Skeletal muscle satellite cell (primary cell): ENCODE results near the gene TRAPPC14. TPM values are rescaled to one million over a fixed set of nuclear protein-coding genes. Genes with fewer than 3 reads are reported as not detected.
"Not testable (repeated sequence)": the region's sequence is repeated elsewhere in the genome, so short reads cannot be mapped to it uniquely, and the experiment has no call there.

Experiments
- H3K27me3 ChIP-seq: 2 replicates; pipeline ENCODE4 v1.7.0; 2013; ENCODE audit warnings: low read length; ENCODE audit not compliant: control insufficient read depth, insufficient read depth
- H3K36me3 ChIP-seq: 2 replicates; pipeline ENCODE4 v1.7.0; 2013; ENCODE audit warnings: mild to moderate bottlenecking, control low read depth, low read length; ENCODE audit not compliant: insufficient read depth
- H3K4me1 ChIP-seq: 2 replicates; pipeline ENCODE4 v1.7.0; 2013; ENCODE audit warnings: low read length; ENCODE audit not compliant: control insufficient read depth, insufficient read depth
- H3K4me2 ChIP-seq: 2 replicates; pipeline ENCODE4 v1.7.0; 2013; ENCODE audit warnings: mild to moderate bottlenecking, low read length
- H3K4me3 ChIP-seq: 2 replicates; pipeline ENCODE4 v1.7.0; 2013; ENCODE audit warnings: low read length
- H3K9ac ChIP-seq: 2 replicates; pipeline ENCODE4 v1.7.0; 2013; ENCODE audit warnings: mild to moderate bottlenecking, low read depth, low read length, moderate library complexity
- H3K9me3 ChIP-seq: replicated peaks from 2 replicates; pipeline ENCODE4 v1.7.0; 2013; ENCODE audit warnings: mild to moderate bottlenecking, control low read depth, low read length
- total RNA-seq: library from RNA; depleted of rRNA; stranded (reverse); fragments of >200 nt; gene quantifications from 2 replicates; pipeline ENCODE4 v1.2.3, GENCODE V29; 2012; rRNA removed

Gene TRAPPC14, protein sequence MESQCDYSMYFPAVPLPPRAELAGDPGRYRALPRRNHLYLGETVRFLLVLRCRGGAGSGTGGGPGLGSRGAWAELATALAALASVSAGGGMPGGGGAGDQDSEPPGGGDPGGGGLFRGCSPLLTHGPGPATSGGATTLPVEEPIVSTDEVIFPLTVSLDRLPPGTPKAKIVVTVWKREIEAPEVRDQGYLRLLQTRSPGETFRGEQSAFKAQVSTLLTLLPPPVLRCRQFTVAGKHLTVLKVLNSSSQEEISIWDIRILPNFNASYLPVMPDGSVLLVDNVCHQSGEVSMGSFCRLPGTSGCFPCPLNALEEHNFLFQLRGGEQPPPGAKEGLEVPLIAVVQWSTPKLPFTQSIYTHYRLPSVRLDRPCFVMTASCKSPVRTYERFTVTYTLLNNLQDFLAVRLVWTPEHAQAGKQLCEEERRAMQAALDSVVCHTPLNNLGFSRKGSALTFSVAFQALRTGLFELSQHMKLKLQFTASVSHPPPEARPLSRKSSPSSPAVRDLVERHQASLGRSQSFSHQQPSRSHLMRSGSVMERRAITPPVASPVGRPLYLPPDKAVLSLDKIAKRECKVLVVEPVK
- total RNA-seq, result 6.8 and 8.5 TPM in 2 replicates

DNA sequence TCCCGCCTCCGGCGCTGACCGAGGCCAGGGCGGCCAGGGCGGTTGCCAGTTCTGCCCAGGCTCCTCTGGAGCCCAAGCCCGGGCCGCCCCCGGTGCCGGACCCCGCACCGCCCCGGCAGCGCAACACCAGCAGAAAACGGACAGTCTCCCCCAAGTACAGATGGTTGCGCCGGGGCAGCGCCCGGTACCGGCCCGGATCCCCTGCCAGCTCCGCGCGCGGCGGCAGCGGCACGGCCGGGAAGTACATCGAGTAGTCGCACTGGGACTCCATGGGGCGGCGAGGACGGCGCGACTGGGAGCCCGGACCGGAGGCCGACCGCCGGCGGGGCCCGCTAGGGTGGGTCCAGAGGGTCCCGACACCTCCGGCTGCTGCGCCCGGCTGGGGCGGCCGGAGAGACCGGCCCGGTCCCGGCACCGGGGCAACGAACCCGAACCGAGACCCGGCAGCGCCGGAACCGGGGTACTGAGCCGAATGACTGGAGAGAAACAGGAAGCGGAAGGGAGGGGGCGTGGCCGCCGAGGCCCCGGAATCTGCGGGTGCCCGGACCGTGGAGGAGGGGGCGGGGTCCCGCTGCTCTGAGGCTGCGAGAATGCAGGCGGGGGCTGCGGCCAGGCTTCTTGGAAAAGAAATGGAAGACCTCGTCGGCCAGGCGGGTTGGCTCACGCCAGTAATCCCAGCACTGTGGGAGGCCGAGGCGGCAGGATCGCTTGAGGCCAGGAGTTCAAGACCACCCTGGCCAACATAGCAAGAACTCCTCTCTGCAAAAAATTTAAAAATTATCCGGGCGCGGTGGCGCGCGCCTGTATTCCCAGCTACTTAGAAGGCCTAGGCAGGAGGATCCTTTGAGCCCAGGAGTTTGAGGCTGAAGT, at the start of gene TRAPPC14:
TRAPPC14 (minus strand) TSS at position 495 of the 870 bp plus-strand sequence; CDS start at position 271, 224 bp downstream.
- Histone ChIP-seq H3K4me3 (peak within 1 kb of the TSS; percentile 99), H3K4me2 (peak within 1 kb of the TSS; percentile 92), H3K9ac (peak within 1 kb of the TSS; percentile 95), H3K4me1 (peaks cover 17% of the 10 kb centered on the region), H3K36me3 (peaks cover 35% of the 10 kb centered on the region), H3K9me3 (no peaks in the 10 kb centered on the region), H3K27me3 (no peaks in the 10 kb centered on the region)

DNA sequence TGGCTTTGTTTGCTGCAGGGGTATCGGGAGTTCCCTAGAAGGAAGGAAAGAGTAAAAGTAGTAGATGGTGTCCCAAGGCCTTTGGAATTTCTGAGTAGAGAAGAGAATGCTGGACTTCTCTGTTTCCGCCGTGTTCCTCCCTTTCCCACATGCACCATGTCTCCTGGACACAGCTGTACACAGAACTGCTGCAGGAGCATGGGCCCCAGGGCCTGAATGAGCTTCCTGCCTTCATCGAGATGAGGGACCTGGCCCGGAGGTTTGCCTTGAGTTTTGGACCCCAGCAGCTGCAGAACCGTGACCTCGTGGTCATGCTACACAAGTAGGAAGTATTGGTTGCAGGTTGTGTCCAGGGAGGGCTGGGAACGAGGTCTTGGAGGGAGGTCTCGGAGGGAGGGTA, 45.9 kb upstream of the TRAPPC14 start:
- H3K9me3 ChIP-seq, result no peaks in the 10 kb centered on the region
- H3K27me3 ChIP-seq, result peaks cover 37% of the 10 kb centered on the region
- H3K4me3 ChIP-seq, result no peak overlapping the region
- no peaks in the 10 kb centered on the region for H3K36me3 ChIP-seq
- no peaks in the 10 kb centered on the region for H3K4me1 ChIP-seq
- no peak overlapping the region for H3K9ac ChIP-seq
- H3K4me2 ChIP-seq, result no peak overlapping the region

DNA sequence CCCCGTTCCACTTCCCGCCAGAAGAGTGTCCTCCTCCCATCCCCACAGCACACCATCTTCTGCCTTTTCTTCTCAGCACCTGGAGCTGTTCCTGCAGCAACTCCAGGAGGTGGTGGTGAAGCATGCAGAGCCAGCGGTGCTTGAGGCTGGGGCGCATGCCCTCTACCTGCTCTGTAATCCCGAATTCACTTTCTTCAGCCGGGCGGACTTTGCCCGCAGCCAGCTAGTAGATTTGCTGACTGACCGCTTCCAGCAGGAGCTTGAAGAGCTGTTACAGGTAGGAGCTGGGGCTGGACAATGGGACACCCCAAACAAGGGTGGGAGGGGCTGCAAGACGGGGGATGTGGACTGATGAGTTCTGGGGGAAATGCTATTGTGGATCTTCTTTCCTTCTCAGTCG, 42.2 kb upstream of the TRAPPC14 start:
- Histone ChIP-seq H3K4me3 (no peak overlapping the region), H3K9ac (no peak overlapping the region), H3K36me3 (no peaks in the 10 kb centered on the region), H3K4me2 (no peak overlapping the region), H3K4me1 (no peaks in the 10 kb centered on the region), H3K9me3 (no peaks in the 10 kb centered on the region), H3K27me3 (peaks cover 45% of the 10 kb centered on the region)

- H3K9ac ChIP-seq, result no peak overlapping the region
- no peaks in the 10 kb centered on the region for H3K36me3 ChIP-seq
- H3K4me3 ChIP-seq, result no peak overlapping the region
- H3K9me3 ChIP-seq, result no peaks in the 10 kb centered on the region
- no peak overlapping the region for H3K4me2 ChIP-seq
- H3K27me3 ChIP-seq, result peaks cover 41% of the 10 kb centered on the region
- H3K4me1 ChIP-seq, result no peaks in the 10 kb centered on the region
Observed at GRCh38 chr7:100198266-100198665, 39.7 kb upstream of the TRAPPC14 start.

DNA sequence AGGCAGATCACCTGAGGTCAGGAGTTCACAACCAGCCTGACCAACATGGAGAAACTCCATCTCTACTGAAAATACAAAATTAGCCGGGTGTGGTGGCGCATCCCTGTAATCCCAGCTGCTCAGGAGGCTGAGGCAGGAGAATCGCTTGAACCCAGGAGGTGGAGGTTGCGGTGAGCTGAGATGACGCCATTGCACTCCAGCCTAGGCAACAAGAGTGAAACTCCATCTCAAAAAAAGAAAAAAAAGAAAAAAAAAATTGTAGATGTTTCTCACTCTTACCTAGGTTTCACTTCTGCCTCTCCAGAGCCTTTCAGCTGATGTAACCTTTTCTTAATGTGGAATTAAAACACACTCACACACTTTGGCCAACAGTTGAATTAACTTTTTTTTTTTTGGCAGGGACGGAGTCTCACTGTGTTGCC, 37.4 kb upstream of the TRAPPC14 start:
- H3K4me2 ChIP-seq, H3K9me3 ChIP-seq, H3K4me3 ChIP-seq, H3K4me1 ChIP-seq, H3K36me3 ChIP-seq, H3K9ac ChIP-seq: not testable (repeated sequence)
- peaks cover 21% of the 10 kb centered on the region for H3K27me3 ChIP-seq

DNA sequence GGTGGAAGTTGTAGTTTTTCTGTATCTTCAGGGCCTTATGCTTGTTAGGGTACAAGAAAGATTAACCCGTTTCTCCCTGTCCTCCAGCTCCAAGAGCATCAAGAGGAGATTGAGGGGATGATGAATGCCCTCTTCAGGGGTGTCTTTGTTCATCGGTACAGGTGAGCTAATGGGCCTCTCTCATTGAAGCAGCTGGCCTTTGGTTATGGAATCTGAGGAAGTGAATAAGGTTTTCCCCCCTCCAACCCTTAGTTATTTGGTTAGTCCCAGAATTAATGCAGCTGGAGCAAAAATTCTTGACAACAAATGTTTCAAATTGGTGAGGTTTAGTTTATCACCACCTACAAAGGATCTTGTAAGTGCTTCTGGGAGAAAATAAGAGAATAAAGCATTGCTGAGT, 36.7 kb upstream of the TRAPPC14 start:
- no peaks in the 10 kb centered on the region for H3K9me3 ChIP-seq
- H3K4me2 ChIP-seq, result no peak overlapping the region
- no peak overlapping the region for H3K9ac ChIP-seq
- H3K36me3 ChIP-seq, result no peaks in the 10 kb centered on the region
- H3K27me3 ChIP-seq, result peaks cover 19% of the 10 kb centered on the region
- no peak overlapping the region for H3K4me3 ChIP-seq
- no peaks in the 10 kb centered on the region for H3K4me1 ChIP-seq

GRCh38 chr7:100192969-100193368, 34.4 kb upstream of the TRAPPC14 start:
- no peak overlapping the region for H3K9ac ChIP-seq
- no peaks in the 10 kb centered on the region for H3K4me1 ChIP-seq
- H3K4me2 ChIP-seq, result no peak overlapping the region
- no peaks in the 10 kb centered on the region for H3K36me3 ChIP-seq
- H3K27me3 ChIP-seq, result peaks cover 3% of the 10 kb centered on the region
- no peak overlapping the region for H3K4me3 ChIP-seq
- no peaks in the 10 kb centered on the region for H3K9me3 ChIP-seq

DNA sequence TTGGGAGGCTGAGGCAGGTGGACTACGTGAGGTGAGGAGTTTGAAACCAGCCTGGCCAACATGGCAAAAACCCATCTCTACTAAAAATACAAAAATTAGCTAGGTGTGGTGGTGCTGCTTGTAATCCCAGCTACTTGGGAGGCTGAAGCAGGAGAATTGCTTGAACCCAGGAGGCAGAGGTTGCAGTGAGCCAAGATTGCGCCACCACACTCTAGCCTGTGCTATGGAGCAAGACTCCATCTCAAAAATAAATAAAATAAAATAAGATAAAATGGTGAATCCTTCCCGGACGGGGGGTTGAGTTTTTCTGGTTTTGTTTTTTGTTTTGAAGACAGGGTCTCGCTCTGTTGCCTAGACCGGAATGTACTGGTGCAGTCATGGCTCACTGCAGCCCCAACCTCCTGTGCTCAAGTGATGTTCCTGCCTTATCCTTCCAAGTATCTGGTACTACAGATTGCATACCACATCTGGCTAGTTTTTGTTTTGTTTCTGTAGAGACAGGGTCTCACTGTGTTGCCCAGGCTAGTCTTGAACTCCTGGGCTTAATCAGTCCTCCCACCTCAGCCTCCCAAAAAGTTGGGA, 33.8 kb upstream of the TRAPPC14 start:
- not testable (repeated sequence) for H3K27me3 ChIP-seq, H3K9me3 ChIP-seq, H3K4me1 ChIP-seq, H3K36me3 ChIP-seq, H3K4me2 ChIP-seq, H3K9ac ChIP-seq, H3K4me3 ChIP-seq

GRCh38 chr7:100191775-100192174, 33.3 kb upstream of the TRAPPC14 start:
- H3K27me3 ChIP-seq, result no peaks in the 10 kb centered on the region
- no peak overlapping the region for H3K4me2 ChIP-seq
- H3K9ac ChIP-seq, result no peak overlapping the region
- H3K9me3 ChIP-seq, result no peaks in the 10 kb centered on the region
- H3K36me3 ChIP-seq, result no peaks in the 10 kb centered on the region
- no peaks in the 10 kb centered on the region for H3K4me1 ChIP-seq
- H3K4me3 ChIP-seq, result no peak overlapping the region

DNA sequence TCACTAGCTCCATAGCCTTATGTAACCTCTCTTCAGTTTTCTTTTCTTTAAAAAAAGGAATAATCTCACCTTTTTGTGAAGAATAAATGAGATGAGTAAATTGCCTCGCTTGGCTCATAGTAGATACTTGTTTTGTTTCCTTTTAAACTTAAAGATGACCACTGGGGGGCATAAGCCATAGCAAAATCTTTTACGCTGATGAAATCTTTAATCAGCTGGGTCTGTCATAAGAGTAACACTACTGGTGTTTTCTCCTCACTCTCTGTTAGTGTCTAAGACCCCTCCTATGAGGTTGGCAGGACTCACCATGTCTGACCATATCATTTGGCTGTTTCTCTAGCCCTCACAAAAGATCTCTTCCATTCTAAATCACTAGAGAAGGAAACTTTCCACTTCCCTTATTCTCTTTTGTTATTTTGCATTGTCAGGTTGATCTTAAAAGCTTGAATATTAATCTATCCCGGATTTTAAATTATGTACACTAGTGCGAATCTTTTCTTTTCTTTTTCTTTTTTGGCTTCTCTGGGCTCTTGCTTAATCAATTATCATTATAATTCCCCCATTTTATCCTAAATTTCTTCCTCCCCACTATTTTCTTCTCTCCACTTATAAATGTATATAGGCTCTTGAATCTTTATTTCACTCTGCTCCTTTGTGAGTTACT, 31.7 kb upstream of the TRAPPC14 start:
- Histone ChIP-seq H3K9ac (no peak overlapping the region), H3K4me3 (no peak overlapping the region), H3K27me3 (peaks cover 3% of the 10 kb centered on the region), H3K36me3 (no peaks in the 10 kb centered on the region), H3K4me1 (no peaks in the 10 kb centered on the region), H3K9me3 (no peaks in the 10 kb centered on the region), H3K4me2 (no peak overlapping the region)

DNA sequence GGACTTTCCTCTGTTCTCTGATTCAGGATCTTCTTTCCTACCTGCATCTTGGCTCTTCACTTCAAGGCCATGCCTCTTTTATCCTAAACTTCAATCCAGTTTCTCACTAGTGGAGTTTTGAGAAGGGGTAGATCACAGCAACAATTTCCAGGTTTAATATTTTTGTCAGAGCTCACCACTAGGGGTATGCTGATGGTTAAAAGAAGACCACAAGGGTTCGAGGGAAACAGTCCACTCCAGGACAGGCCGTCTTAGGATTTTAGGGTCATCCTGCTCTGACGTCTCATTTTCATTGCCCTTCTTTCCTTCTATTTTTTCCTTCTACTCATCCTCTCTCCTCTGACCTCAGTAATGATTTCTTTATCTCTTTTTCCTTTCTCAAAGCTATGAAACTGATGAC, 30.5 kb upstream of the TRAPPC14 start:
- Histone ChIP-seq H3K27me3 (peaks cover 3% of the 10 kb centered on the region), H3K4me1 (no peaks in the 10 kb centered on the region), H3K9ac (no peak overlapping the region), H3K9me3 (no peaks in the 10 kb centered on the region), H3K36me3 (no peaks in the 10 kb centered on the region), H3K4me2 (no peak overlapping the region), H3K4me3 (no peak overlapping the region)
